Measurements from ENCODE around the gene TRIM72.

- no peak for TF ChIP-seq CTCF (IDR thresholded peaks at IDR 0.05)
- no peak for TF ChIP-seq POLR2A (IDR thresholded peaks at IDR 0.05)
These were observed 32.4 kb downstream of the TRIM72 start for GRCh38 chr16:31246296-31246695.
